NCI-H1417 (cell line): ENCODE data around the gene EZH2.

Experiments
- DNase-seq, 3 experiments: peaks; one replicate each; lab custom pipeline; 2025; lab: John Stamatoyannopoulos, UW

EZH2 gene

DNA sequence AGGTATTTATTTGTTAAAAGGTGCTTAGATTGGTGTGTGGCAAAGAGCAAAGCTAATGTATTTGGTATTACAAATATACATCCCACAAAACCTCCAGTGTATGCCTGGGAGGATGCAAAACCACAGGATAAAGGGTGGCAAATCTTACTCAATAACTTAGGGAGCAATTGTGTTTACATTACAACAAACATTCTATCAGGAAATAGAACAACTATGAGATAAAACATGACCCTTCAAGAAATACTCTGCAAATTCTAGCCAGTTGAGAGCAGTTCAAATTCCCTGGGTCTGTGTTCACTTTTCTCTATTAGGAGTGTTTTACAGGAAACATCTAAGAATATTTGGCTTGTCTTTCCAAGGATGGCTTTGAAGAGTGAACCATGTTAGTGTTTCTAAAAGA, 120.5 kb downstream of the EZH2 start:
- DNase-seq, result no peak

DNA sequence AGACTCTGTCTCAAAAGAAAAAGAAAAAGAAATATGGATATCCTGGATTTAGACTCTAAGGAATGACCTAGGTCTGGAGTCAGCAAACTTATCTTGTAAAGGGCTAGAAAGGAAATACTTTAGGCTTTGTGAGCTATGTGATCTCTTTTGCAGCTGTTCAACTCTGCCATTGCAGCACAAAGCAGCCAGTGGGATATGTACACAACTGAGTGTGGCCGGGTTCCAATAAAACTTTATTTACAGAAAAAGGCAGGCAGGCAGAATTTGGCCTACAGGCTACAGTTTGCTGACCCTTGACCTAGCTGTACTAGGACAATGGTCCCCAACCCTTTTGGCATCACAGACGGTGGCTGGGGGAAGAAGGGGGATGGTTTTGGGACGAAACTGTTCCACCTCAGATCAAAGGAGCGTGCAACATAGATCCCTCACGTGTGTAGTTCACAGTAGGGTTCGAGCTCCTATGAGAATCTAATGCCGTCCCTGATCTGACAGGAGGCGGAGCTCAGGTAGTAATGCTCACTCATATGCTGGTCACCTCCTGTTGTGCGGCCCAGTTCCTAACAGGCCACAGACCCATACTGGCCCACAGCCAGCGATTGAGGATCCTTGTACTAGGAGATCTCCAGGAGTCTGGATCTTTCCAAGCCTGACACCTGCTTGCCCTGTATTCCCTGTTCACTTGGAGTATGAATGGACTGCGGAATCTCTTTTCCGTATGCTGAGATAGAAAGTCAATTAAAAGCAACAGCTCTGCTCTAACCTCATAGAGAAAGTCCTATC, 122.4 kb downstream of the EZH2 start:
- DNase-seq, result no peak
